SK-N-SH treated with all-trans-retinoic acid at 6 μM for 48 hours (cell line): ENCODE measurements around the gene ERP27.

ENCODE experiments used
- ARNTL ChIP-seq: fragments of 450-650 bp; formaldehyde crosslinking; IDR thresholded peaks from 2 replicates; pipeline ENCODE4 v1.5.0; 2020; ENCODE audit warnings: low read depth, mild to moderate bottlenecking, moderate library complexity, borderline replicate concordance
- CSDC2 ChIP-seq: fragments of 250-450 bp; sonication (Bioruptor Pico); IDR thresholded peaks from 2 replicates; pipeline ENCODE4 v1.5.0; 2020; ENCODE audit warnings: mild to moderate bottlenecking, moderate library complexity
- PATZ1 ChIP-seq: fragments of 250-450 bp; sonication (Bioruptor Pico); IDR thresholded peaks from 2 replicates; pipeline ENCODE4 v1.8.0; 2020; ENCODE audit warnings: mild to moderate bottlenecking, moderate library complexity, borderline replicate concordance
- ZFP30 ChIP-seq: fragments of 450-650 bp; formaldehyde crosslinking; IDR thresholded peaks from 2 replicates; pipeline ENCODE4 v1.5.0; 2022; ENCODE audit warnings: mild to moderate bottlenecking, moderate library complexity

GRCh38 chr12:14950421-14950820, 12.1 kb upstream of the ERP27 start:
- TF ChIP-seq PATZ1 (CRISPR knock-in tag), result no peak
- TF ChIP-seq ARNTL, result no peak
- TF ChIP-seq ZFP30 (CRISPR knock-in tag), result no peak
- TF ChIP-seq CSDC2, result no peak
